Upper lobe of left lung (tissue), 6 donors: ENCODE measurements around the gene GNS. TPM values are rescaled to one million over a fixed set of nuclear protein-coding genes. Genes with fewer than 3 reads are reported as not detected.

Source experiments
- ATAC-seq, 2 donors: fragments of 200-7000 bp; cut with Tn5 transposase; one replicate each; pipeline ENCODE4 v1.9.1; 2022; ENCODE audit warnings: mild to moderate bottlenecking in 2 of 2, moderate library complexity in 2 of 2; ENCODE audit not compliant: low FRiP score in 2 of 2
- DNase-seq, 2 donors: peaks; one replicate each; pipeline ENCODE4 v3.0.0-alpha.2; 2019 to 2020
- H3K27ac ChIP-seq, 4 donors: fragments of 200-600 bp; sonication (generic); one replicate each; pipeline ENCODE4 v1.5.1; 2016 to 2019
- H3K27me3 ChIP-seq, 4 donors: fragments of 200-600 bp; sonication (generic); one replicate each; pipeline ENCODE4 v1.5.1; 2017 to 2019
- H3K36me3 ChIP-seq, 4 donors: fragments of 200-600 bp; sonication (generic); one replicate each; pipeline ENCODE4 v1.5.1; 2016 to 2019
- H3K4me1 ChIP-seq, 4 donors: fragments of 200-600 bp; sonication (generic); one replicate each; pipeline ENCODE4 v1.5.1; 2018 to 2019
- H3K4me3 ChIP-seq, 4 donors: fragments of 200-600 bp; sonication (generic); one replicate each; pipeline ENCODE4 v1.5.1; 2017 to 2019; ENCODE audit warnings: mild to moderate bottlenecking in 2 of 4, moderate library complexity in 1 of 4
- H3K9me3 ChIP-seq, 4 donors: fragments of 200-600 bp; sonication (generic); one replicate each; pipeline ENCODE4 v1.5.1; 2018 to 2019
- EP300 ChIP-seq, 4 donors: sonication (generic); formaldehyde crosslinking; IDR thresholded peaks; one replicate each; pipeline ENCODE4 v1.5.1; 2017; ENCODE audit warnings: antibody characterized with exemption in 4 of 4, control low read depth in 2 of 4
- POLR2A ChIP-seq, 4 donors: fragments of 450-650 bp; IDR thresholded peaks; one replicate each; pipeline ENCODE4 v1.5.1; 2016 to 2017; ENCODE audit warnings: antibody characterized with exemption in 4 of 4, mild to moderate bottlenecking in 2 of 4
- POLR2AphosphoS5 ChIP-seq, 2 donors: sonication (generic); formaldehyde crosslinking; IDR thresholded peaks; one replicate each; pipeline ENCODE4 v1.5.1; 2017; ENCODE audit warnings: antibody characterized with exemption in 2 of 2
- WGBS, 2 donors: methylation state at CpG; one replicate each; pipeline ENCODE4 v1.1.5; 2017 to 2018; 5-methylcytosine and 5-hydroxymethylcytosine counted together
- total RNA-seq, 6 donors: library from RNA; depleted of rRNA in 4 of 6; stranded (reverse); fragments of >200 nt in 4 of 6; gene quantifications; one replicate each; pipeline versions ENCODE4 v1.1.0 to v1.2.1, GENCODE V29; 2016 to 2021
- TF ChIP-seq, protein P1 (sequence below), 6 experiments: fragments of 450-650 bp in 4 of 6; fragments of 200-600 bp in 2 of 6; sonication (generic) in 2 of 6; IDR thresholded peaks; one replicate each; pipeline ENCODE4 v1.5.1; 2016 to 2019; ENCODE audit warnings: antibody characterized with exemption in 6 of 6
- donor health status: DM: no; HTN: no; CAD: no; lungs with moderate emphysema.
- donor health status: DM: no; HTN: yes; CAD: no; lungs with severe emphysema.

Gene GNS
- total RNA-seq, 6 donors from 2014 or later: 43.0 to 201 (median 135) TPM

DNA sequence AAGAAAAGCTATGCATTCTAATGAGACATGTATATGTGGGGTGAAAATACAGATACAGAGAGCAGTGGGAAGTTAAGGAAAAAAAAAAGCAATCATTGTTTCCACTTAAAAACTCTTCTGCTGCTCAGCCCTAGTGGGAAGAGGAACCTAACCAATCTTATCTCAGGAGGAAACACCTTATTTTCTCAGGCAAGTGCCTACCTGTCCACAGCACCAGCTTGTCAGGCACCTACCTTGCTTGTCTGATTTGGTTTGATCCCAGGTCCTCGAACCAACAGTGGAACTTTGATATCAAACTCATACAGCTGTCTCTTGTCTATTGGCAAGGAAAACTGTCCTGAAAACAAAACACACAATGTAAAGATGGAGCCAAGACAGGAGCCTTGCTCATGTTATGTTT lies 22.4 kb downstream of the GNS start:
- peaks cover 7 to 85% (median 41%) of the 10 kb centered on the region in 4 donors for H3K36me3 ChIP-seq
- 44 to 63% methylated on average over 1 of the region's 1 CpG for WGBS, 2 donors

DNA sequence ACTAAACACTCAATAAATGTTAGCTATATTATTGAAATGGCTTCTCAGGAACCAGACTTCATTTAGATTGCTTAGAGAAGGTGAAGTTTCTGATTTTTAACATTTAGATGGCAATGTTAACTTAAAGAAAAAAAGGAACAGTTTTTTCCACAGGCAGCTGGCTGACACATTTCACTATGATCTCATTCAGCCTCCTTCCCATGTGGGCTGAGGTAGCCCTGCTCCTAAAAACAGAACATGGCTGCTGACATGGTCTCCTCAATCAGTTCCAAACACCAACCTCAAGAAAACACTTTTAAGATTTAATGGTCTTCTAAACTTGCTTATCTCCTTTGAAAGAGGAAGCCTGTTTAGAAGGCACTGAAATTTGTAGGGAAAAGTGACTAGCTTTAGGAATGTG lies 23.8 kb downstream of the GNS start:
- Histone ChIP-seq H3K27me3 (no peaks in the 10 kb centered on the region), H3K9me3 (no peaks in the 10 kb centered on the region), H3K27ac (no peak overlapping the region), H3K4me3 (no peak overlapping the region), H3K4me1 (peaks cover 6 to 8% (median 7%) of the 10 kb centered on the region in 4 donors), H3K36me3 (peaks cover 7 to 79% (median 40%) of the 10 kb centered on the region in 4 donors)
- ATAC-seq (no peak), DNase-seq (no peak)
- TF ChIP-seq, protein P1, sequence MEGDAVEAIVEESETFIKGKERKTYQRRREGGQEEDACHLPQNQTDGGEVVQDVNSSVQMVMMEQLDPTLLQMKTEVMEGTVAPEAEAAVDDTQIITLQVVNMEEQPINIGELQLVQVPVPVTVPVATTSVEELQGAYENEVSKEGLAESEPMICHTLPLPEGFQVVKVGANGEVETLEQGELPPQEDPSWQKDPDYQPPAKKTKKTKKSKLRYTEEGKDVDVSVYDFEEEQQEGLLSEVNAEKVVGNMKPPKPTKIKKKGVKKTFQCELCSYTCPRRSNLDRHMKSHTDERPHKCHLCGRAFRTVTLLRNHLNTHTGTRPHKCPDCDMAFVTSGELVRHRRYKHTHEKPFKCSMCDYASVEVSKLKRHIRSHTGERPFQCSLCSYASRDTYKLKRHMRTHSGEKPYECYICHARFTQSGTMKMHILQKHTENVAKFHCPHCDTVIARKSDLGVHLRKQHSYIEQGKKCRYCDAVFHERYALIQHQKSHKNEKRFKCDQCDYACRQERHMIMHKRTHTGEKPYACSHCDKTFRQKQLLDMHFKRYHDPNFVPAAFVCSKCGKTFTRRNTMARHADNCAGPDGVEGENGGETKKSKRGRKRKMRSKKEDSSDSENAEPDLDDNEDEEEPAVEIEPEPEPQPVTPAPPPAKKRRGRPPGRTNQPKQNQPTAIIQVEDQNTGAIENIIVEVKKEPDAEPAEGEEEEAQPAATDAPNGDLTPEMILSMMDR (IDR thresholded peaks at IDR 0.05): no peak
- TF ChIP-seq POLR2A (IDR thresholded peaks at IDR 0.05): no peak
- no peak for TF ChIP-seq EP300 (IDR thresholded peaks at IDR 0.05)
- no peak for TF ChIP-seq POLR2AphosphoS5 (IDR thresholded peaks at IDR 0.05)

More for the DNA sequence above, 22.4 kb downstream of the GNS start:
- no peak for ATAC-seq
- no peaks in the 10 kb centered on the region for H3K27me3 ChIP-seq
- H3K9me3 ChIP-seq: no peaks in the 10 kb centered on the region
- H3K4me1 ChIP-seq: no peaks in the 10 kb centered on the region
- H3K27ac ChIP-seq: no peak overlapping the region
- DNase-seq: no peak
- no peak overlapping the region for H3K4me3 ChIP-seq
- TF ChIP-seq POLR2AphosphoS5 (IDR thresholded peaks at IDR 0.05) (no peak), POLR2A (IDR thresholded peaks at IDR 0.05) (no peak), EP300 (IDR thresholded peaks at IDR 0.05) (no peak)
- TF ChIP-seq, protein P1 (IDR thresholded peaks at IDR 0.05): no peak

DNA sequence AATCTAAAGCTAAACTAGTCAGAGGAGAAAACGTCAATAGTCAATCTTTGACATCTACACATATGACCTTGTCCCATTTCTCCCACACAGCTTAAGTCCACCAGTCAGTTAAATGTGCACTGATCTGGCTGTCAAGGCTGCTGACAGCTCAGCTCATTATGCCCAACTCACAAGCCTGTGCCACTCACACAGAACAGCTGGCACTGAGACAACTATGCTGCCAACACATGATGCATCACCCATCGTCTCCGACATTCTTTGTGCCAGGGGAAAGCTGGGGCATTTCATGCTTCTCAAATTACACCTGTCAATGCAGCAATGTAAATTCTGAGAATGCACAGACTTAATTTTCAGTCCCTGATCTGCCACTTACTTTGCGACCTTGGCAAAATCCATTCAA lies 25.3 kb downstream of the GNS start:
- no peaks in the 10 kb centered on the region for H3K9me3 ChIP-seq
- H3K27me3 ChIP-seq: no peaks in the 10 kb centered on the region
- DNase-seq (no peak), ATAC-seq (no peak)
- TF ChIP-seq EP300 (IDR thresholded peaks at IDR 0.05) (no peak), POLR2A (IDR thresholded peaks at IDR 0.05) (no peak), POLR2AphosphoS5 (IDR thresholded peaks at IDR 0.05) (no peak)
- TF ChIP-seq, protein P1 (IDR thresholded peaks at IDR 0.05): no peak
- 74 to 84% methylated on average over 4 of the region's 4 CpGs for WGBS, 2 donors
- no peak overlapping the region for H3K4me3 ChIP-seq
- no peak overlapping the region for H3K27ac ChIP-seq
- H3K4me1 ChIP-seq: peaks cover 9 to 17% (median 14%) of the 10 kb centered on the region in 4 donors
- H3K36me3 ChIP-seq: peaks cover 3 to 65% (median 35%) of the 10 kb centered on the region in 4 donors

DNA sequence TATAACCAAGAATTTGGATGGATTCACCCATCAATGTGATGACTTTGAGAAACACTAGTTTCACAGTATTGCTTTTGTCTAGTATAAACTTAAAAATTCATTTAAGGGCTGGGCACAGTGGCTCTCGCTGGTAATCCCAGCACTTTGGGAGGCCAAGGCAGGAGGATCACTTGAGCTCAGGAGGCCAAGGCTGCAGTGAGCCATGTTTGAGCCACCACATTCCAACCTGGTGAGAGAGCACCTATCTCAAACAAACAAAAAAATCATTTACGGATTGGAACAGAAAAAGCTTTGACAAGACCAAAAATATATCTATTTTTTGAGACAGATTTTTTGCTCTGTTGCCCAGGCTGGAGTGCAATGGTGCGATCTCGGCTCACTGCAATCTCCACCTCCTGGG lies 27.5 kb downstream of the GNS start:
- H3K36me3 ChIP-seq: peaks cover 0 to 57% (median 29%) of the 10 kb centered on the region in 4 donors
- no peaks in the 10 kb centered on the region for H3K9me3 ChIP-seq
- H3K4me3 ChIP-seq: no peak overlapping the region
- H3K4me1 ChIP-seq: peaks cover 9 to 17% (median 14%) of the 10 kb centered on the region in 4 donors
- no peak for ATAC-seq
- DNase-seq: no peak
- no peaks in the 10 kb centered on the region for H3K27me3 ChIP-seq
- peak overlapping the region in 1 of 4 donors; percentile 79 for H3K27ac ChIP-seq
- TF ChIP-seq EP300 (IDR thresholded peaks at IDR 0.05): no peak
- TF ChIP-seq, protein P1 (IDR thresholded peaks at IDR 0.05): no peak
- no peak for TF ChIP-seq POLR2A (IDR thresholded peaks at IDR 0.05)
- no peak for TF ChIP-seq POLR2AphosphoS5 (IDR thresholded peaks at IDR 0.05)
- 95 to 97% methylated on average over 4 of the region's 4 CpGs for WGBS, 2 donors

DNA sequence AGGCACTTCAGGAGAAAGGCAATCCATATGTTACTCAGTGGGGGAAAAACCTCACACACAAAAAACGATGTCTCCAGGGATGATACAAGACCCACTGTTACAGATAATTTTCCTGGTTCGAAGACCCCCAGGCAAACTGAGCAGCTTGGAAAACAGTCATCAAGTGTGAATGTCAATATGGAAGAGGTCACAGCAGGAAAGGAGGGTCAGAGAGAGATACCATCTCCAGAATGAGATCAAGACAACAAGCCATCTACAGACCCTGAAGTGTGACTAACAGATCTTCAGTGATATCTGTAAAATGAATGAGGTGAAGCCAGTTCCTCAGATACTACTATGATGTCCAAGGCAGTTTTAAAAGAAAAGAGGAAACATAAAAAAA lies 28.6 kb downstream of the GNS start:
- H3K27me3 ChIP-seq: no peaks in the 10 kb centered on the region
- peak overlapping the region; percentile 37 to 79 (median 51) for H3K27ac ChIP-seq
- DNase-seq (no peak), ATAC-seq (no peak)
- peaks cover 9 to 17% (median 14%) of the 10 kb centered on the region in 4 donors for H3K4me1 ChIP-seq
- TF ChIP-seq EP300 (IDR thresholded peaks at IDR 0.05) (no peak), POLR2A (IDR thresholded peaks at IDR 0.05) (no peak)
- TF ChIP-seq, protein P1 (IDR thresholded peaks at IDR 0.05): no peak
- H3K9me3 ChIP-seq: no peaks in the 10 kb centered on the region
- H3K36me3 ChIP-seq: peaks cover 0 to 47% (median 21%) of the 10 kb centered on the region in 4 donors
- WGBS, 2 donors: 47 to 64% methylated on average over 2 of the region's 2 CpGs
- H3K4me3 ChIP-seq: no peak overlapping the region
